GM21528 (cell line): Measurements from ENCODE around the gene CDH4.
"Not testable (repeated sequence)": the region's sequence is repeated elsewhere in the genome, so short reads cannot be mapped to it uniquely, and the experiment has no call there.

ENCODE experiments used
- ATAC-seq: cut with Tn5 transposase; IDR thresholded peaks from one replicate; pipeline ENCODE4 v1.9.1; 2021; ENCODE audit warnings: mild to moderate bottlenecking, moderate library complexity; ENCODE audit not compliant: unreplicated experiment, low FRiP score

CDH4 gene

GRCh38 chr20:61852268-61853072, 600.4 kb downstream of the CDH4 start:
- ATAC-seq: no peak

GRCh38 chr20:61853073-61854005, 601.3 kb downstream of the CDH4 start:
- no peak for ATAC-seq

GRCh38 chr20:61854538-61854937, 602.5 kb downstream of the CDH4 start:
- ATAC-seq: not testable (repeated sequence)

GRCh38 chr20:61855286-61855685, 603.2 kb downstream of the CDH4 start:
- ATAC-seq: no peak

GRCh38 chr20:61856626-61857413, 604.8 kb downstream of the CDH4 start:
- no peak for ATAC-seq

- no peak for ATAC-seq
Measured at GRCh38 chr20:61857414-61857775, 605.3 kb downstream of the CDH4 start.

- ATAC-seq: no peak
Measured at GRCh38 chr20:61857884-61858283, 605.8 kb downstream of the CDH4 start.

GRCh38 chr20:61859767-61860166, 607.7 kb downstream of the CDH4 start:
- no peak for ATAC-seq

- ATAC-seq: no peak
Measured at GRCh38 chr20:61860260-61860987, 608.4 kb downstream of the CDH4 start.

GRCh38 chr20:61861054-61861841, 609.2 kb downstream of the CDH4 start:
- no peak for ATAC-seq

- ATAC-seq: no peak
Measured at GRCh38 chr20:61861858-61862257, 609.8 kb downstream of the CDH4 start.

- ATAC-seq: no peak
Measured at GRCh38 chr20:61862881-61863280, 610.8 kb downstream of the CDH4 start.

- ATAC-seq: no peak
Measured at GRCh38 chr20:61864481-61864880, 612.4 kb downstream of the CDH4 start.

- no peak for ATAC-seq
Measured at GRCh38 chr20:61865353-61865752, 613.3 kb downstream of the CDH4 start.

GRCh38 chr20:61866165-61866564, 614.1 kb downstream of the CDH4 start:
- ATAC-seq: no peak

- no peak for ATAC-seq
Measured at GRCh38 chr20:61868006-61868405, 615.9 kb downstream of the CDH4 start.

GRCh38 chr20:61868466-61869090, 616.5 kb downstream of the CDH4 start:
- ATAC-seq: no peak

- ATAC-seq: no peak
Measured at GRCh38 chr20:61869750-61870507, 617.9 kb downstream of the CDH4 start.
